Measurements from ENCODE around the gene NAB2. TPM values are rescaled to one million over a fixed set of nuclear protein-coding genes. Genes with fewer than 3 reads are reported as not detected.
A peak's percentile ranks its signal among the peaks of the same experiment; 100 is the strongest.
"Not testable (repeated sequence)": the region's sequence is repeated elsewhere in the genome, so short reads cannot be mapped to it uniquely, and the experiment has no call there.

NAB2 gene
- total RNA-seq, 2 donors from 2014 or later, result 13.5 to 21.7 TPM

- TF ChIP-seq CTCF (conservative IDR thresholded peaks at IDR 0.05), result no peak
- Histone ChIP-seq H3K9ac (ENCODE audit: extremely low read depth, low read length, poor library complexity, severe bottlenecking) (no peak overlapping the region), H3K27ac (ENCODE audit: low read depth, low read length) (no peak overlapping the region), H3K4me3 (ENCODE audit: low read length) (no peak overlapping the region), H3K36me3 (ENCODE audit: control insufficient read depth, insufficient read depth, low read length) (peaks cover 46% of the 10 kb centered on the region), H3K9me3 (ENCODE audit: control insufficient read depth, low read length) (no peaks in the 10 kb centered on the region), H3K4me1 (ENCODE audit: control insufficient read depth, insufficient read depth, low read length) (no peaks in the 10 kb centered on the region), H3K27me3 (ENCODE audit: control insufficient read depth, insufficient read depth, low read length, poor library complexity, severe bottlenecking) (no peaks in the 10 kb centered on the region)
- Mint-ChIP-seq H3K9me3 (no peaks in the 10 kb centered on the region), H3K27me3 (ENCODE audit: insufficient read depth) (no peaks in the 10 kb centered on the region), H3K27ac (no peak overlapping the region), H3K36me3 (ENCODE audit: low read depth) (peaks cover 36% of the 10 kb centered on the region), H3K4me1 (peaks cover 3% of the 10 kb centered on the region), H3K4me3 (no peak overlapping the region)
- 98 to 100% methylated on average over 2 of the region's 2 CpGs for WGBS, 2 experiments (ENCODE audit: insufficient coverage in 1 of 2, insufficient read length in 1 of 2)
- DNase-seq, result no peak
Measured at GRCh38 chr12:57072661-57073060, 16.3 kb upstream of the NAB2 start.

GRCh38 chr12:57073566-57074450, 15.1 kb upstream of the NAB2 start:
- H3K27me3 Mint-ChIP-seq (ENCODE audit: insufficient read depth); H3K9me3 ChIP-seq (ENCODE audit: control insufficient read depth, low read length); H3K4me1 ChIP-seq (ENCODE audit: control insufficient read depth, insufficient read depth, low read length); H3K9me3 Mint-ChIP-seq; H3K27me3 ChIP-seq (ENCODE audit: control insufficient read depth, insufficient read depth, low read length, poor library complexity, severe bottlenecking); H3K27ac Mint-ChIP-seq; H3K4me1 Mint-ChIP-seq; H3K4me3 Mint-ChIP-seq; H3K9ac ChIP-seq (ENCODE audit: extremely low read depth, low read length, poor library complexity, severe bottlenecking); H3K27ac ChIP-seq (ENCODE audit: low read depth, low read length); H3K4me3 ChIP-seq (ENCODE audit: low read length); DNase-seq: not testable (repeated sequence)
- peaks cover 28% of the 10 kb centered on the region for H3K36me3 Mint-ChIP-seq (ENCODE audit: low read depth)
- H3K36me3 ChIP-seq (ENCODE audit: control insufficient read depth, insufficient read depth, low read length), result peaks cover 35% of the 10 kb centered on the region
- WGBS, 2 experiments (ENCODE audit: insufficient coverage in 1 of 2, insufficient read length in 1 of 2), result 94 to 100% methylated on average over 1 to 6 of the region's 6 CpGs

DNA sequence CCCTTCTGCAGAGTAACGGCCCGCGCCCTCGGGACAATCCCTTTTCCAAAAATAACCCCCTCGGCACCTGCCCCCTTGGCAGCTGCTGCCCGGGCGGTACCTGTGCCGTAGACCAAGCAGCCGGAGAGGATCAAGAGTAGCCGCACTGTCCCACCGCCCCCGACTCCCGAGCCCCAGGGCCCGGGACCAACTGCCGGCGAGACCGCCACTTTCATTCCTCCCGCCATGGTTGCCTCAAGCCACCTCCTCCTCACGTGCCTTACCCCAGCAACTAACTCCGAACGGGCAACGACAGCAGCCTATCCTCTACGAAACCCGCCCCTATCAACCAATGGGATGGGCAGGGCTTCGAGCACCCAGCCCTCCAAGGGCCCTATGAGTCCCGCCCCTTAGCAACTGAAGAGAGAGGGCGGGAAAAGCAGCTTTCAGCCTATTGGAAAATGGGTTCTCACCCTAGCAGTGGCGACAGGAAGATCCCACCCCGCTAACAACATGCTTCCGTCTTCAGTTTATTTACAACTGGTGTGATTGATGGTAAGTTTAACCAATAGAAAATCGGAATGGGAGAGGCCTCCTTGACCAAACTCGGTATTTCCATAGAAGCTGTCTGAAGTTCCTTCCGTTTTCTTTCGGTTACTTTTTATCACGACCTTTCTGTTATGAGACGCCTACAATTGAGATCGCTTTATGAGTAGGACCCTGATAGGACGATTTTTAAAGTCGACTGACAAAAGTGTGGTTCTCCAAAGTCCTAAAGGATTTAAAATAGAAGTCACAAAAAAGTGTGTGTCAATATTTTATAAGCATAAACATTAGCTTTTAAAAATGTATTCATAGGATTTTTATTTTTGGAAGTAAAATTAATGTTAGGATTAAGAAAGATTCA, 10.2 kb upstream of the NAB2 start, which contains the start of gene NEMP1:
NEMP1 (minus strand) TSS at position 273 of the 886 bp plus-strand sequence; CDS start at position 227, 46 bp downstream.
- no peak for TF ChIP-seq CTCF (conservative IDR thresholded peaks at IDR 0.05)
- Histone ChIP-seq H3K27ac (ENCODE audit: low read depth, low read length) (peak within 1 kb of the TSS; percentile 87), H3K9ac (ENCODE audit: extremely low read depth, low read length, poor library complexity, severe bottlenecking) (peak within 1 kb of the TSS; percentile 85), H3K27me3 (ENCODE audit: control insufficient read depth, insufficient read depth, low read length, poor library complexity, severe bottlenecking) (no peaks in the 10 kb centered on the region), H3K4me3 (ENCODE audit: low read length) (peak within 1 kb of the TSS; percentile 98), H3K9me3 (ENCODE audit: control insufficient read depth, low read length) (no peaks in the 10 kb centered on the region), H3K4me1 (ENCODE audit: control insufficient read depth, insufficient read depth, low read length) (no peaks in the 10 kb centered on the region), H3K36me3 (ENCODE audit: control insufficient read depth, insufficient read depth, low read length) (peaks cover 3% of the 10 kb centered on the region)
- WGBS, 2 experiments (ENCODE audit: insufficient coverage in 1 of 2, insufficient read length in 1 of 2), result 0% methylated on average over 15 to 39 of the region's 39 CpGs
- peak; percentile 100 for DNase-seq
- Mint-ChIP-seq H3K36me3 (ENCODE audit: low read depth) (peaks cover 6% of the 10 kb centered on the region), H3K4me1 (peaks cover 2% of the 10 kb centered on the region), H3K4me3 (peak within 1 kb of the TSS; percentile 97), H3K27ac (peak within 1 kb of the TSS; percentile 97), H3K27me3 (ENCODE audit: insufficient read depth) (peaks cover 2% of the 10 kb centered on the region), H3K9me3 (no peaks in the 10 kb centered on the region)

Measured in endodermal cell (in vitro differentiated cells).